WTC11 (cell line): ENCODE measurements around the gene TNNT2. TPM values are rescaled to one million over a fixed set of nuclear protein-coding genes. Genes with fewer than 3 reads are reported as not detected.

Experiments
- ATAC-seq: fragments of 200-7000 bp; cut with Tn5 transposase; 2 replicates; pipeline ENCODE4 v1.10.0; 2021; ENCODE audit warnings: mild to moderate bottlenecking, moderate library complexity
- CTCF ChIA-PET: fragments of 300-600 bp; sonication (Branson Sonifier 250); formaldehyde crosslinking; loops from one replicate; lab custom pipeline; 2021; ENCODE audit warnings: antibody characterized with exemption; lab: Charles Lee
- POLR2A ChIA-PET: fragments of 350-600 bp; sonication (Branson Sonifier 250); formaldehyde crosslinking; loops from one replicate; lab custom pipeline; 2021; ENCODE audit warnings: antibody characterized with exemption; lab: Charles Lee
- DNase-seq: peaks from one replicate; pipeline ENCODE4 v3.0.0; 2021; ENCODE audit warnings: low spot score
- H3K27ac Mint-ChIP-seq: 2 replicates; pipeline ENCODE4 v1.8.0; 2021; ENCODE audit warnings: mixed read lengths
- H3K27me3 Mint-ChIP-seq: 2 replicates; pipeline ENCODE4 v1.8.0; 2021; ENCODE audit warnings: low read depth, mild to moderate bottlenecking, moderate library complexity, mixed read lengths
- H3K36me3 Mint-ChIP-seq: 2 replicates; pipeline ENCODE4 v1.8.0; 2021; ENCODE audit warnings: mixed read lengths
- H3K4me1 Mint-ChIP-seq: 2 replicates; pipeline ENCODE4 v1.8.0; 2022; ENCODE audit warnings: mixed read lengths
- H3K4me3 Mint-ChIP-seq: 2 replicates; pipeline ENCODE4 v1.8.0; 2021; ENCODE audit warnings: mild to moderate bottlenecking, moderate library complexity, mixed read lengths
- H3K9me3 Mint-ChIP-seq: 2 replicates; pipeline ENCODE4 v1.8.0; 2021; ENCODE audit warnings: mixed read lengths
- ATF1 ChIP-seq: sonication (generic); formaldehyde crosslinking; IDR thresholded peaks from 2 replicates; pipeline ENCODE4 v1.8.1; 2023; ENCODE audit warnings: mild to moderate bottlenecking, moderate library complexity, missing genetic modification reagents
- CBFB ChIP-seq: sonication (generic); formaldehyde crosslinking; IDR thresholded peaks from 2 replicates; pipeline ENCODE4 v1.8.1; 2022; ENCODE audit warnings: mild to moderate bottlenecking, low read depth, missing genetic modification reagents
- ETV6 ChIP-seq: sonication (generic); formaldehyde crosslinking; IDR thresholded peaks from 2 replicates; pipeline ENCODE4 v1.8.1; 2022; ENCODE audit warnings: mild to moderate bottlenecking, missing genetic modification reagents
- IRF2 ChIP-seq: sonication (generic); formaldehyde crosslinking; IDR thresholded peaks from 2 replicates; pipeline ENCODE4 v1.8.0; 2022; ENCODE audit warnings: low read depth, missing genetic modification reagents, borderline replicate concordance
- MLX ChIP-seq: sonication (generic); formaldehyde crosslinking; IDR thresholded peaks from 2 replicates; pipeline ENCODE4 v1.8.1; 2023; ENCODE audit warnings: mild to moderate bottlenecking, missing genetic modification reagents, moderate library complexity
- MYBL2 ChIP-seq: sonication (generic); formaldehyde crosslinking; IDR thresholded peaks from 2 replicates; pipeline ENCODE4 v1.8.1; 2023; ENCODE audit warnings: mild to moderate bottlenecking, moderate library complexity, missing genetic modification reagents
- NR2C2 ChIP-seq: sonication (generic); formaldehyde crosslinking; IDR thresholded peaks from 2 replicates; pipeline ENCODE4 v1.8.0; 2022; ENCODE audit warnings: mild to moderate bottlenecking, missing genetic modification reagents
- NR3C1 ChIP-seq: sonication (generic); formaldehyde crosslinking; conservative IDR thresholded peaks from 2 replicates; pipeline ENCODE4 v1.8.1; 2023; ENCODE audit warnings: low read depth, mild to moderate bottlenecking, missing genetic modification reagents
- TEAD1 ChIP-seq: sonication (generic); formaldehyde crosslinking; IDR thresholded peaks from 2 replicates; pipeline ENCODE4 v1.8.0; 2022; ENCODE audit warnings: mild to moderate bottlenecking, missing genetic modification reagents
- ZBTB43 ChIP-seq: sonication (generic); formaldehyde crosslinking; IDR thresholded peaks from 2 replicates; pipeline ENCODE4 v1.8.1; 2023; ENCODE audit warnings: mild to moderate bottlenecking, missing genetic modification reagents
- ZNF232 ChIP-seq: sonication (generic); formaldehyde crosslinking; IDR thresholded peaks from 2 replicates; pipeline ENCODE4 v1.8.0; 2022; ENCODE audit warnings: mild to moderate bottlenecking, missing genetic modification reagents
- ZNF396 ChIP-seq: fragments of 250-450 bp; sonication (Bioruptor Pico); IDR thresholded peaks from 2 replicates; pipeline ENCODE4 v1.8.0; 2021; ENCODE audit warnings: mild to moderate bottlenecking, moderate library complexity, borderline replicate concordance
- ZNF532 ChIP-seq: fragments of 250-450 bp; sonication (Bioruptor Pico); IDR thresholded peaks from 2 replicates; pipeline ENCODE4 v1.9.0; 2021; ENCODE audit warnings: mild to moderate bottlenecking, borderline replicate concordance
- total RNA-seq: library from RNA; stranded (reverse); gene quantifications from 3 replicates; pipeline ENCODE4 v1.2.3, GENCODE V29; 2021
- TF ChIP-seq, protein P1 (sequence below): sonication (generic); formaldehyde crosslinking; IDR thresholded peaks from 2 replicates; pipeline ENCODE4 v1.8.1; 2023; ENCODE audit warnings: mild to moderate bottlenecking, missing genetic modification reagents
- TF ChIP-seq, protein P2 (sequence below): sonication (generic); formaldehyde crosslinking; IDR thresholded peaks from 2 replicates; pipeline ENCODE4 v1.8.1; 2023; ENCODE audit warnings: mild to moderate bottlenecking, missing genetic modification reagents, moderate library complexity

The TNNT2 gene
- total RNA-seq, 1 experiment from 2014 or later, result 6.1 TPM

DNA sequence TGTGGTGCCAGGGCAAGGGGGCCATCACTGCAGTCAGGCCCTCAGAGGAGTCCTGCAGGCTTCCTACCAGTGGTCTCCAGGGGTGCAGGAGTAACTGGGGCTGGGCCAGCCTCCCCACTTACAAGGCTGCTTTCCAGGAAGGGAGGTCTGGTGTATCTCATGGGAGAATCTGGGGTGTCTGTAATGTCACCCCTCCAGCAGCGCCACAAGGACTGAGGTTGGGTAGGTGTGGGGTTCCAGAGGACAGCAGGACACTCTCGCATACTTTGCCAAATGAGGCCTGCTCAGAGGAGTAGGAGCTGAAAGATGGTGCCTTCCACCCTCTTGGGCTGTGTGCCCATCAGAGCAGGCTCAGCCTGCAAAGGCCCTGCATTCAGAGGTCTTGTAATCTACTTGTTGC, 46.9 kb downstream of the TNNT2 start:
- H3K4me1 Mint-ChIP-seq, result no peaks in the 10 kb centered on the region
- peaks cover 3% of the 10 kb centered on the region; the same call in 1 of the 2 replicates for H3K9me3 Mint-ChIP-seq
- H3K36me3 Mint-ChIP-seq, result no peaks in the 10 kb centered on the region
- H3K4me3 Mint-ChIP-seq, result no peak overlapping the region
- TF ChIP-seq ATF1, result no peak
- TF ChIP-seq ETV6 (CRISPR knock-in tag), result no peak
- TF ChIP-seq, protein P1, sequence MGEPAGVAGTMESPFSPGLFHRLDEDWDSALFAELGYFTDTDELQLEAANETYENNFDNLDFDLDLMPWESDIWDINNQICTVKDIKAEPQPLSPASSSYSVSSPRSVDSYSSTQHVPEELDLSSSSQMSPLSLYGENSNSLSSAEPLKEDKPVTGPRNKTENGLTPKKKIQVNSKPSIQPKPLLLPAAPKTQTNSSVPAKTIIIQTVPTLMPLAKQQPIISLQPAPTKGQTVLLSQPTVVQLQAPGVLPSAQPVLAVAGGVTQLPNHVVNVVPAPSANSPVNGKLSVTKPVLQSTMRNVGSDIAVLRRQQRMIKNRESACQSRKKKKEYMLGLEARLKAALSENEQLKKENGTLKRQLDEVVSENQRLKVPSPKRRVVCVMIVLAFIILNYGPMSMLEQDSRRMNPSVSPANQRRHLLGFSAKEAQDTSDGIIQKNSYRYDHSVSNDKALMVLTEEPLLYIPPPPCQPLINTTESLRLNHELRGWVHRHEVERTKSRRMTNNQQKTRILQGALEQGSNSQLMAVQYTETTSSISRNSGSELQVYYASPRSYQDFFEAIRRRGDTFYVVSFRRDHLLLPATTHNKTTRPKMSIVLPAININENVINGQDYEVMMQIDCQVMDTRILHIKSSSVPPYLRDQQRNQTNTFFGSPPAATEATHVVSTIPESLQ (CRISPR knock-in tag), result no peak
- TF ChIP-seq ZNF232 (CRISPR knock-in tag), result no peak
- TF ChIP-seq NR2C2 (CRISPR knock-in tag), result no peak
- TF ChIP-seq ZNF532 (CRISPR knock-in tag), result no peak
- TF ChIP-seq MYBL2 (CRISPR knock-in tag), result no peak
- TF ChIP-seq IRF2 (CRISPR knock-in tag), result no peak
- TF ChIP-seq ZBTB43, result no peak
- TF ChIP-seq ZNF396, result no peak
- no peak overlapping the region for H3K27ac Mint-ChIP-seq
- ChIA-PET POLR2A (no interaction called here), CTCF (interaction anchor here (1.4 to 2.6 kb wide), 5 partner anchors 16 to 105 kb away, joined by 3 to 9 read pairs (median 6); no protein-coding TSS in a partner anchor)
- no peaks in the 10 kb centered on the region for H3K27me3 Mint-ChIP-seq
- ATAC-seq (no peak), DNase-seq (no peak)

DNA sequence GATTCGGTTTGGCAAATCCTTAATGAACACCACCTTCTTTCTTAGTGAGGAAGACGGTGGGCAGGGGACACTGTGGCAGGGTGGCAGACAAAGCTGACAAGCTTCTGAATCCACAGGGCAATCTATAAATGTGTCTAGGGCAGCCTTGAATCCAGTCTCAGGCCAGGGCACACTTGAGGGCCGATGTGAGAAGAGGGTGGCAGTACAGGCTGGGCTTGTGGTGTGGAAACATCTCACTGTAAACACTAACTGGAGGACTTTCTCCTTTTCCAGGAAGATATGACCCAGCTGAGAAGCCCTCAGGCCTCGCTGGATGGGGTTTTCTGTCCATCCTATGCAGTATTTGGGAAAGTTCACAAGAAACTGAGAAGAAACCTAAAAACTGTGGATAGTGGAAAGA, 47.7 kb downstream of the TNNT2 start:
- ChIA-PET CTCF (interaction anchor here (0.7 to 2.6 kb wide), 7 partner anchors 17 to 106 kb away, joined by 3 to 9 read pairs (median 4); no protein-coding TSS in a partner anchor), POLR2A (no interaction called here)
- Mint-ChIP-seq H3K27ac (no peak overlapping the region), H3K4me3 (no peak overlapping the region), H3K36me3 (no peaks in the 10 kb centered on the region), H3K9me3 (peaks cover 3% of the 10 kb centered on the region; the same call in 1 of the 2 replicates), H3K4me1 (no peaks in the 10 kb centered on the region), H3K27me3 (no peaks in the 10 kb centered on the region; the same call in 1 of the 2 replicates)
- TF ChIP-seq, protein P2, sequence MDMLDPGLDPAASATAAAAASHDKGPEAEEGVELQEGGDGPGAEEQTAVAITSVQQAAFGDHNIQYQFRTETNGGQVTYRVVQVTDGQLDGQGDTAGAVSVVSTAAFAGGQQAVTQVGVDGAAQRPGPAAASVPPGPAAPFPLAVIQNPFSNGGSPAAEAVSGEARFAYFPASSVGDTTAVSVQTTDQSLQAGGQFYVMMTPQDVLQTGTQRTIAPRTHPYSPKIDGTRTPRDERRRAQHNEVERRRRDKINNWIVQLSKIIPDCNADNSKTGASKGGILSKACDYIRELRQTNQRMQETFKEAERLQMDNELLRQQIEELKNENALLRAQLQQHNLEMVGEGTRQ (CRISPR knock-in tag), result no peak
- no peak for TF ChIP-seq NR3C1
- TF ChIP-seq CBFB (CRISPR knock-in tag), result no peak
- no peak for TF ChIP-seq MLX (CRISPR knock-in tag)
- TF ChIP-seq TEAD1 (CRISPR knock-in tag), result no peak
- DNase-seq (no peak), ATAC-seq (no peak)
